ENCODE results near the gene PLCB3.

Gene PLCB3

DNA sequence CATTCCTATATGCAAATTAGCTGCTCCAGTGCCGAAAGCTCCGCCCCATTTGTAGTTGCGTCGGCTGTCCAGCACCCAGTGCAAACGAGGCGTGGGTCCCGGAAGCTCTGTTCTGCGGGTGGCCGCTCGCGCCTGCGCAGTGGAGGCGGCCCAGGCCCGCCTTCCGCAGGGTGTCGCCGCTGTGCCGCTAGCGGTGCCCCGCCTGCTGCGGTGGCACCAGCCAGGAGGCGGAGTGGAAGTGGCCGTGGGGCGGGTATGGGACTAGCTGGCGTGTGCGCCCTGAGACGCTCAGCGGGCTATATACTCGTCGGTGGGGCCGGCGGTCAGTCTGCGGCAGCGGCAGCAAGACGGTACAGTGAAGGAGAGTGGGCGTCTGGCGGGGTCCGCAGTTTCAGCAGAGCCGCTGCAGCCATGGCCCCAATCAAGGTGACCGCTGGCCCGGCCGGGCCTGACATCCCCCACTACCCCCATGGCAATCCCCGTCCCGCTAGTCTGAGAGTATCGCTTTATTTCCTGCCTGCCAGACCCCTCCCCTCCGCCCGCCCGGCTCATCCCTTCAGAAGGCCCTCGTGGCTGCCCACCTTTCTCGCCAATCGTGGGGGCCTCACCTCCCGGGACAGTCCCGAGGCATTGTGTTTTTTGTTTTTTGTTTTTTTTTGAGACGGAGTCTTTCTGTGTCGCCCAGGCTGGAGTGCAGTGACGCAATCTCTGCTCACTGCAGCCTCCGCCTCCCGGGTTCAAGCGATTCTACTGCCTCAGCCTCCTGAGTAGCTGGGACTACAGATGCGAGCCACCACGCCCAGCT lies 66.8 kb downstream of the PLCB3 start, which contains the start of gene PRDX5:
Gene PRDX5, plus strand, starts transcription at position 161 of the 805 bp plus-strand sequence. Its CDS starts 95 bp downstream, at position 256.
- TF ChIP-seq, protein P1, sequence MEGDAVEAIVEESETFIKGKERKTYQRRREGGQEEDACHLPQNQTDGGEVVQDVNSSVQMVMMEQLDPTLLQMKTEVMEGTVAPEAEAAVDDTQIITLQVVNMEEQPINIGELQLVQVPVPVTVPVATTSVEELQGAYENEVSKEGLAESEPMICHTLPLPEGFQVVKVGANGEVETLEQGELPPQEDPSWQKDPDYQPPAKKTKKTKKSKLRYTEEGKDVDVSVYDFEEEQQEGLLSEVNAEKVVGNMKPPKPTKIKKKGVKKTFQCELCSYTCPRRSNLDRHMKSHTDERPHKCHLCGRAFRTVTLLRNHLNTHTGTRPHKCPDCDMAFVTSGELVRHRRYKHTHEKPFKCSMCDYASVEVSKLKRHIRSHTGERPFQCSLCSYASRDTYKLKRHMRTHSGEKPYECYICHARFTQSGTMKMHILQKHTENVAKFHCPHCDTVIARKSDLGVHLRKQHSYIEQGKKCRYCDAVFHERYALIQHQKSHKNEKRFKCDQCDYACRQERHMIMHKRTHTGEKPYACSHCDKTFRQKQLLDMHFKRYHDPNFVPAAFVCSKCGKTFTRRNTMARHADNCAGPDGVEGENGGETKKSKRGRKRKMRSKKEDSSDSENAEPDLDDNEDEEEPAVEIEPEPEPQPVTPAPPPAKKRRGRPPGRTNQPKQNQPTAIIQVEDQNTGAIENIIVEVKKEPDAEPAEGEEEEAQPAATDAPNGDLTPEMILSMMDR (IDR thresholded peaks at IDR 0.05; ENCODE audit: low read depth, low read length) = peak; percentile 15
- peak; percentile 92 for DNase-seq (ENCODE audit: extremely low read depth, low read depth)
